GM12864 (cell line): ENCODE measurements around the gene DDX54.

Experiments
- DNase-seq: peaks from one replicate; pipeline ENCODE4 v3.0.0-alpha.2; 2011; ENCODE audit warnings: low read depth
- H3K4me3 ChIP-seq: 2 replicates; pipeline ENCODE4 v1.5.1; 2011; ENCODE audit warnings: mild to moderate bottlenecking, low read depth, low read length, control low read depth
- TF ChIP-seq, protein P1 (sequence below): IDR thresholded peaks from 2 replicates; pipeline ENCODE4 v1.5.1; 2011; ENCODE audit warnings: low read depth, mild to moderate bottlenecking, moderate library complexity, low read length, control low read depth, inconsistent platforms; ENCODE audit errors: missing control alignments

Gene DDX54

DNA sequence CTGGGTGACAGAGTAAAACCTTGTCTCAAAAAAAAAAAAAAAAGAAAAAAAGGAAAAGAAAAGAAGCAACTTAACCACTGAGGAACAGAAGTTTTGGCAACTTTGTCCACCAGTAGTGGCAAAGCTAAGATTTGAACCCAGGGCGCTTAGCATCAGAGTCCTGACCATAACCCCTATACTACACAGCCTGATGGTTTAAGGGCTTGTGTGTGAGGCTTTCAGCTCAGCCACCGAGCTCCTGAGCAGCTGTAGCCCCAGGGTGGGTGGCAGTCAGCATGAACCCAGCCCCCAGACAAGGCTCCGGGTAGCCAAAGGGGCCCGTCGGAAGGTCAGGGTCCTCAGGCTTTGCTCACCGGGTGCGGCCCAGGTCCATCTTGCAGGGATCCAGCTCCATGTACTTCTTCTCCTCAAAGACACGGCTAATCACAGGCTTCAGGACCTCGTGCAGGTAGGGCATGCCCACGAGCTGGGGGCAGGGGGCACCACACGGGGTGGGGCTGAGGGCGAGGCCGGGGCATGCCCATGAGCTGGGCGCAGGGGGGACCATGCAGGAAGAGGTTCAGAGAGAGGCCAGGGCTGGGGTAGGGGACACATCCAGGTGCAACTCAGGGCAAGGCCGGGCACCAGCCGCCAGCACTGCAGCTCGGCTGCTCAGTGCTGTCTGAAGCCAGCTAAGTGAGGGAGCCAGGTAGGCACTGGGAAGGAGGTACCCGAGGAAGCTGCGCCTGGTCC, 70.7 kb downstream of the DDX54 start:
- TF ChIP-seq, protein P1, sequence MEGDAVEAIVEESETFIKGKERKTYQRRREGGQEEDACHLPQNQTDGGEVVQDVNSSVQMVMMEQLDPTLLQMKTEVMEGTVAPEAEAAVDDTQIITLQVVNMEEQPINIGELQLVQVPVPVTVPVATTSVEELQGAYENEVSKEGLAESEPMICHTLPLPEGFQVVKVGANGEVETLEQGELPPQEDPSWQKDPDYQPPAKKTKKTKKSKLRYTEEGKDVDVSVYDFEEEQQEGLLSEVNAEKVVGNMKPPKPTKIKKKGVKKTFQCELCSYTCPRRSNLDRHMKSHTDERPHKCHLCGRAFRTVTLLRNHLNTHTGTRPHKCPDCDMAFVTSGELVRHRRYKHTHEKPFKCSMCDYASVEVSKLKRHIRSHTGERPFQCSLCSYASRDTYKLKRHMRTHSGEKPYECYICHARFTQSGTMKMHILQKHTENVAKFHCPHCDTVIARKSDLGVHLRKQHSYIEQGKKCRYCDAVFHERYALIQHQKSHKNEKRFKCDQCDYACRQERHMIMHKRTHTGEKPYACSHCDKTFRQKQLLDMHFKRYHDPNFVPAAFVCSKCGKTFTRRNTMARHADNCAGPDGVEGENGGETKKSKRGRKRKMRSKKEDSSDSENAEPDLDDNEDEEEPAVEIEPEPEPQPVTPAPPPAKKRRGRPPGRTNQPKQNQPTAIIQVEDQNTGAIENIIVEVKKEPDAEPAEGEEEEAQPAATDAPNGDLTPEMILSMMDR = no peak
- H3K4me3 ChIP-seq = no peak overlapping the region
- no peak for DNase-seq

DNA sequence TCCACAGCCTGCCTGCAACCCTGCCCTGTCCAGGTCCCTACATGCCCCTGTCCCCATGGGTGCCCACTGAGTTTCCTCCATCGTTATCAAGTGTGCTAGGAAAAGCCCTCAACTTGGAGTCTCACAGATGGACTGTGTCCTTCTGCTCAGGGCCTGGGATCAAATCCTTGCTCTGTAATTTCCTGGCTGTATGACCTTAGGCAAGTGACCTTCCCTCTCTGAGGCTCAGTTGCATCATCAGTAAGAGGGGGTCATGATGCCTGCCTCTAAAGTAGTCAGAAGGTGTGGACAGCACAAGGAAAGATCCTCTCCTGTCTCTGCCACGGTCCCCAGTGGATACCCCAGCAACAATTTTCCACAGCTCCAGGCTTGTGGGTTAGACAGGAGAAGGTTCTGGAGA, 71.9 kb downstream of the DDX54 start:
- TF ChIP-seq, protein P1 = no peak
- DNase-seq = no peak
- H3K4me3 ChIP-seq = no peak overlapping the region

DNA sequence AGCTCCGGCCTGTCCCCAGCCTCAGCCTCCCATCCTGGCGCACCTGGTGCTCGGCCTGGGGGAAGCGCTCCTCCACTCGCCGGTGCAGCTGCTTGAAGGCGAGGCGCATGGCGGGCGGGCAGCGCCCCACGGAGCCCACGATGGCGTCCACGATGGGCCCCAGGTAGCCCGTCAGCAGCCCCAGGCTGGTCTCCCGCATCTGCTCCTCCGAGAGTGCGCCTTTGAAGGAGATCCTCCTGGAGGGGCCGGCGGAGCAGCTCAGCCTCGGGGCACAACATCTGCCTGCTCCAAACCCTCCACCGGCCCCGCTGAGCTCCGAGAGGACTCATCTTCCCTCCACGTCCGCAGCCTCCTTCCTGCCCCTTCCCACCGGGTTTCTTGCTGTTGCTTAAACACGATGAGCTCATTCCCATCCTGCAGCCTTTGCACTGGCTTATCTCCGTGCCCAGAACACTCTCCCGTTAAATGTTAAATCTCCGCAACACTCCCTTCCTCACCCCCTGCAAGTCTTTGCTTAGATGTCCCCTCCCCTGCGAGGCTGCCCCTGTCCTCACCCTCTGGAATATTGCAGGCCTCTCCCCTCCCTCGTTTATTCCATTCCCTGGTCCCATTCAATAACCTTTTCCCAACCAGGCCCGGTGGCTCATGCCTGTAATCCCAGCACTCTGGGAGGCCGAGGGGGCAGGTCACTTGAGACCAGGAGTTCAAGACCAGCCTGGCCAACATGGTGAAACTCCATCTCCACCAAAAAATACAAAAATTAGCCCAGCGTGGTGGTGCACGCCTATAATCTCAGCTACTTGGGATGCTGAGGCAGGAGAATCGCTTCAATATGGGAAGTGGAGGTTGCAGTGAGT, 73.0 kb downstream of the DDX54 start:
- TF ChIP-seq, protein P1 = no peak
- H3K4me3 ChIP-seq = no peak overlapping the region
- no peak for DNase-seq

- H3K4me3 ChIP-seq = no peak overlapping the region
- no peak for DNase-seq
- TF ChIP-seq, protein P1 = no peak
Measured at GRCh38 chr12:113111247-113111646, 74.0 kb downstream of the DDX54 start.

DNA sequence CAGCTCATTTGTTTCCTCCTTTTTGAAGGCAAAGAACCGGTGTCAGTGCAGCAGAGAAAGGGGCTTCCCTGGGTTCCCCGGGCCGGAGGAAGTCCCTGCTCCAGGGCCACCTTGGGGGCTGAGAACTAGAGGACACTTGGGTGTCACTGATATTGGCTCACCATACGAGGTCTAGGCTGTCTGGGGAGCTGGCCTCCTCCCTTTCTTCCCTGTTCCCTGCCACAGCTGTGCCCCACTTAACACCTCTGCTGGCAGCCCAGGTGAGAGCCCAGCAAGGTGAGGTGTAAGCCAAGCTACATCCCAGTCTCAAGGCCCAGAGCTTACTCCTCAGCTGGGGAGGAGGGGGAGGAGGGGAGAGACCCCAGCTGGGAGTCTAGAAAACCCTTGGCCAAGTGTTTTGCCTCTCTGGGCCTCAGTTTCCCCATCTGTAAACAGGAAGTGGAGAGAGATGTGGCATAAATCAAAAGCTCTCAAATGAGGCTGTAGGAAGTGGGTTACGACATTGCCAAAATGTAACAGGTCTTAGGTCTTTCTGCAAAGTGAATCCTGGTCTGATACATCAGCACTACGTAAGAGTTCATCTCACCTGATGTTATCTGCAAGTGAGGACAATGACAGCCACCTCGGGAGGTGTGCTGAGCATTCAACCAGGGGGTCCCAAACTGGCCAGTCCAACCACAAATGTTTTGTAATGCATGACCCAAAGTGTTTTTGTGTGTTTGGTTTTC, 75.2 kb downstream of the DDX54 start:
- no peak overlapping the region for H3K4me3 ChIP-seq
- TF ChIP-seq, protein P1 = no peak
- DNase-seq = no peak

GRCh38 chr12:113109360-113109759, 75.9 kb downstream of the DDX54 start:
- TF ChIP-seq, protein P1 = no peak
- no peak for DNase-seq
- no peak overlapping the region for H3K4me3 ChIP-seq
